Measurements from ENCODE around the gene HNRNPL.
"Not testable (repeated sequence)": the region's sequence is repeated elsewhere in the genome, so short reads cannot be mapped to it uniquely, and the experiment has no call there.

DNA sequence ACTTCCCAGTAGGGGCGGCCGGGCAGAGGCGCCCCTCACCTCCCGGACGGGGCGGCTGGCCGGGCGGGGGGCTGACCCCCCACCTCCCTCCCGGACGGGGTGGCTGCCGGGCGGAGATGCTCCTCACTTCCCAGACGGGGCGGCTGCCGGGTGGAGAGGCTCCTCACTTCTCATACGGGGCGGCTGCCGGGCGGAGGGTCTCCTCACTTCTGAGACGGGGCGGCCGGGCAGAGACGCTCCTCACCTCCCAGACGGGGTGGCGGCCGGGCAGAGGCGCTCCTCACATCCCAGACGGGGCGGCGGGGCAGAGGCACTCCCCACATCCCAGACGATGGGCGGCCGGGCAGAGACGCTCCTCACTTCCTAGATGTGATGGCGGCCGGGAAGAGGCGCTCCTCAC, 6.0 kb upstream of the HNRNPL start:
- TF ChIP-seq CTCF (IDR thresholded peaks at IDR 0.05); POLR2A (IDR thresholded peaks at IDR 0.05); POLR2AphosphoS5 (IDR thresholded peaks at IDR 0.05; ENCODE audit: insufficient read depth in 1 of 2, low read depth in 1 of 2): not testable (repeated sequence)
